GM18519 (cell line): ENCODE results near the gene TXNDC11.

ENCODE experiments used
- ATAC-seq: cut with Tn5 transposase; IDR thresholded peaks from one replicate; pipeline ENCODE4 v1.9.1; 2021; ENCODE audit warnings: mild to moderate bottlenecking, moderate library complexity; ENCODE audit not compliant: unreplicated experiment, low FRiP score

Gene TXNDC11

GRCh38 chr16:11676799-11677198 lies 65.9 kb downstream of the TXNDC11 start:
- ATAC-seq: no peak

GRCh38 chr16:11675561-11676511 lies 66.8 kb downstream of the TXNDC11 start:
- no peak for ATAC-seq

- no peak for ATAC-seq
Observed at GRCh38 chr16:11674818-11675560, 67.7 kb downstream of the TXNDC11 start.

- no peak for ATAC-seq
Observed at GRCh38 chr16:11674001-11674817, 68.4 kb downstream of the TXNDC11 start.

GRCh38 chr16:11673091-11674000 lies 69.3 kb downstream of the TXNDC11 start:
- ATAC-seq: no peak

- no peak for ATAC-seq
Observed at GRCh38 chr16:11672206-11673090, 70.2 kb downstream of the TXNDC11 start.

GRCh38 chr16:11671676-11672075 lies 71.0 kb downstream of the TXNDC11 start:
- ATAC-seq: no peak

GRCh38 chr16:11671271-11671670 lies 71.4 kb downstream of the TXNDC11 start:
- no peak for ATAC-seq

GRCh38 chr16:11670171-11671131 lies 72.2 kb downstream of the TXNDC11 start:
- ATAC-seq: no peak

GRCh38 chr16:11669380-11670146 lies 73.1 kb downstream of the TXNDC11 start:
- ATAC-seq: no peak

- ATAC-seq: no peak
Observed at GRCh38 chr16:11668623-11669379, 73.9 kb downstream of the TXNDC11 start.

- no peak for ATAC-seq
Observed at GRCh38 chr16:11667824-11668622, 74.6 kb downstream of the TXNDC11 start, which contains the start of gene SNN. TSS of gene SNN (plus strand) at chr16:11668455. CDS start at chr16:11676060, 7,605 bp downstream.

- no peak for ATAC-seq
Observed at GRCh38 chr16:11667221-11667823, 75.3 kb downstream of the TXNDC11 start.

- ATAC-seq: no peak
Observed at GRCh38 chr16:11666103-11667055, 76.3 kb downstream of the TXNDC11 start.
